K562 (cell line): Measurements from ENCODE around the gene C1orf216. TPM values are rescaled to one million over a fixed set of nuclear protein-coding genes. Genes with fewer than 3 reads are reported as not detected.

ENCODE experiments used
- CBX2 ChIP-seq: fragments of 200-600 bp; sonication (generic); IDR thresholded peaks from one replicate; pipeline ENCODE4 v1.6.1; 2012; ENCODE audit warnings: mild to moderate bottlenecking, low read length, inconsistent platforms; ENCODE audit not compliant: insufficient read depth, poor library complexity, severe bottlenecking
- CHD2 ChIP-seq: IDR thresholded peaks from 2 replicates; pipeline ENCODE4 v1.6.1; 2011; ENCODE audit warnings: low read depth, low read length
- CTBP1 ChIP-seq: fragments of 450-650 bp; IDR thresholded peaks from 2 replicates; pipeline ENCODE4 v1.6.1; 2016; ENCODE audit warnings: borderline replicate concordance
- ERF ChIP-seq: fragments of 450-650 bp; formaldehyde crosslinking; IDR thresholded peaks from 2 replicates; pipeline ENCODE4 v1.4.0; 2020; ENCODE audit warnings: mild to moderate bottlenecking, mixed read lengths
- ETV6 ChIP-seq, 3 experiments: fragments of 150-350 bp in 1 of 3; sonication (generic) in 1 of 3; formaldehyde crosslinking in 1 of 3; IDR thresholded peaks; 2 replicates each; pipeline versions ENCODE4 v1.6.1 to v1.8.0; 2014 to 2022; ENCODE audit warnings: borderline replicate concordance in 2 of 3, low read depth in 2 of 3, antibody characterized with exemption in 1 of 3, low read length in 1 of 3, mild to moderate bottlenecking in 1 of 3, missing genetic modification reagents in 1 of 3
- GATAD2B ChIP-seq: fragments of 450-650 bp; IDR thresholded peaks from 2 replicates; pipeline ENCODE4 v1.6.1; 2017; ENCODE audit warnings: mild to moderate bottlenecking, borderline replicate concordance
- HDAC6 ChIP-seq: IDR thresholded peaks from 2 replicates; pipeline ENCODE4 v1.6.1; 2012; ENCODE audit warnings: low read depth, mild to moderate bottlenecking, control low read depth, inconsistent platforms, low read length, moderate library complexity
- NR1H2 ChIP-seq: sonication (generic); formaldehyde crosslinking; IDR thresholded peaks from 2 replicates; pipeline ENCODE4 v1.4.0; 2020; ENCODE audit warnings: mild to moderate bottlenecking, missing genetic modification reagents
- POLR2G ChIP-seq: fragments of 200-400 bp; formaldehyde crosslinking; IDR thresholded peaks from 2 replicates; pipeline ENCODE4 v1.6.1; 2017; ENCODE audit warnings: low read depth, mild to moderate bottlenecking, antibody characterized with exemption, low read length, moderate library complexity
- SMAD3 ChIP-seq: fragments of 450-650 bp; formaldehyde crosslinking; conservative IDR thresholded peaks from 2 replicates; pipeline ENCODE4 v1.4.0; 2020; ENCODE audit warnings: mild to moderate bottlenecking
- STAG1 ChIP-seq: sonication (generic); formaldehyde crosslinking; IDR thresholded peaks from 2 replicates; pipeline ENCODE4 v1.5.0; 2020; ENCODE audit warnings: missing genetic modification reagents, borderline replicate concordance
- polyA plus RNA-seq, 8 experiments: library from polyadenylated mRNA; depleted of rRNA in 4 of 8; stranded (reverse) in 5 of 8; unstranded in 3 of 8; fragments of >200 nt; fragmentation: Nextera tagmentation in 2 of 8; fragmentation: Illumina TruSeq in 1 of 8; extraction: Ambion mirVana in 2 of 8; extraction: Trizol in 1 of 8; gene quantifications; 2 replicates each; pipeline versions ENCODE4 v1.2.1 to v1.2.3, GENCODE V29; 2011 to 2014; ENCODE audit warnings: inconsistent platforms in 1 of 8, missing spikeins in 1 of 8
- total RNA-seq, 7 experiments: library from RNA; depleted of rRNA in 6 of 7; stranded (reverse); fragments of >200 nt in 6 of 7; fragmentation: Illumina TruSeq in 2 of 7; extraction: Trizol in 2 of 7; gene quantifications; 2 replicates each; pipeline versions ENCODE4 v1.2.1 to v1.2.3, GENCODE V29; 2011 to 2021; ENCODE audit warnings: low replicate concordance in 1 of 7
- TF ChIP-seq, protein P1 (sequence below), 2 experiments: fragments of 450-650 bp in 1 of 2; sonication (generic) in 1 of 2; formaldehyde crosslinking in 1 of 2; IDR thresholded peaks; 2 replicates each; pipeline versions ENCODE4 v1.7.1 to v1.9.0; 2016 to 2022; ENCODE audit warnings: inconsistent platforms in 1 of 2, mild to moderate bottlenecking in 1 of 2, missing genetic modification reagents in 1 of 2
- TF ChIP-seq, protein P2 (sequence below): sonication (generic); IDR thresholded peaks from 2 replicates; pipeline ENCODE4 v1.6.1; 2016
- TF ChIP-seq, protein P3 (sequence below): sonication (generic); formaldehyde crosslinking; IDR thresholded peaks from 2 replicates; pipeline ENCODE4 v1.8.1; 2022; ENCODE audit warnings: missing genetic modification reagents
- TF ChIP-seq, protein P4 (sequence below): fragments of 450-650 bp; IDR thresholded peaks from 2 replicates; pipeline ENCODE4 v1.6.1; 2017; ENCODE audit warnings: mild to moderate bottlenecking, moderate library complexity

Gene C1orf216
- total and polyA plus RNA-seq, 9 of the 15 experiments (the other 6 are each of a cell fraction or from before 2014, with no cell fraction given), result 3.4 to 25.1 (median 15.0) TPM

DNA sequence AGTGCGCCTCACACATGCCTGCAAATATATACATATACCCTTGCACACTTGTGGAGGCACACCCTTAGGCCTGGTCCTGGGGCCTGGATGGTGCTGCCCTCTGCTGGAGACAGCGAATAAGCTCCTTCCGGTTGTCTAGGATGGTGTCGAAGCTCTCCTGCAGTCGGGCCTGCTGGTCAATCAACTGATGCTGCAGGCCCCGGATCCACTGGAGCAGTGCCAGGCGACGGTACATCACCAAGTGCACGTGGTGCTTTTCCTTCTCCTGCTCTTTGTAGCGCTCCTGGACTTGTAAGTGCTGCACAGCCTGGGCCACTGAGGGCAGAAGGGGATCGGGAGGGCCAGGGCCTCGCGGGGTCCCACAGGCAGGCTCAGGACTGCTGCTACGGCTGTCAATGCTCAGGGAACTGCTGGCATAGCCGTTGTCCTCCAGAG, 3.1 kb downstream of the C1orf216 start (continued):
- TF ChIP-seq, protein P1, sequence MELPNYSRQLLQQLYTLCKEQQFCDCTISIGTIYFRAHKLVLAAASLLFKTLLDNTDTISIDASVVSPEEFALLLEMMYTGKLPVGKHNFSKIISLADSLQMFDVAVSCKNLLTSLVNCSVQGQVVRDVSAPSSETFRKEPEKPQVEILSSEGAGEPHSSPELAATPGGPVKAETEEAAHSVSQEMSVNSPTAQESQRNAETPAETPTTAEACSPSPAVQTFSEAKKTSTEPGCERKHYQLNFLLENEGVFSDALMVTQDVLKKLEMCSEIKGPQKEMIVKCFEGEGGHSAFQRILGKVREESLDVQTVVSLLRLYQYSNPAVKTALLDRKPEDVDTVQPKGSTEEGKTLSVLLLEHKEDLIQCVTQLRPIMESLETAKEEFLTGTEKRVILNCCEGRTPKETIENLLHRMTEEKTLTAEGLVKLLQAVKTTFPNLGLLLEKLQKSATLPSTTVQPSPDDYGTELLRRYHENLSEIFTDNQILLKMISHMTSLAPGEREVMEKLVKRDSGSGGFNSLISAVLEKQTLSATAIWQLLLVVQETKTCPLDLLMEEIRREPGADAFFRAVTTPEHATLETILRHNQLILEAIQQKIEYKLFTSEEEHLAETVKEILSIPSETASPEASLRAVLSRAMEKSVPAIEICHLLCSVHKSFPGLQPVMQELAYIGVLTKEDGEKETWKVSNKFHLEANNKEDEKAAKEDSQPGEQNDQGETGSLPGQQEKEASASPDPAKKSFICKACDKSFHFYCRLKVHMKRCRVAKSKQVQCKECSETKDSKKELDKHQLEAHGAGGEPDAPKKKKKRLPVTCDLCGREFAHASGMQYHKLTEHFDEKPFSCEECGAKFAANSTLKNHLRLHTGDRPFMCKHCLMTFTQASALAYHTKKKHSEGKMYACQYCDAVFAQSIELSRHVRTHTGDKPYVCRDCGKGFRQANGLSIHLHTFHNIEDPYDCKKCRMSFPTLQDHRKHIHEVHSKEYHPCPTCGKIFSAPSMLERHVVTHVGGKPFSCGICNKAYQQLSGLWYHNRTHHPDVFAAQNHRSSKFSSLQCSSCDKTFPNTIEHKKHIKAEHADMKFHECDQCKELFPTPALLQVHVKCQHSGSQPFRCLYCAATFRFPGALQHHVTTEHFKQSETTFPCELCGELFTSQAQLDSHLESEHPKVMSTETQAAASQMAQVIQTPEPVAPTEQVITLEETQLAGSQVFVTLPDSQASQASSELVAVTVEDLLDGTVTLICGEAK (IDR thresholded peaks at IDR 0.05), result no peak
- TF ChIP-seq, protein P1 (CRISPR knock-in tag; IDR thresholded peaks at IDR 0.05), result no peak
- TF ChIP-seq CHD2 (no peak), STAG1 (CRISPR knock-in tag) (peak; percentile 22; the same call in 1 of the 2 replicates), HDAC6 (no peak), ERF (CRISPR knock-in tag) (no peak), NR1H2 (no peak), CTBP1 (peak; percentile 75; the same call in 1 of the 2 replicates), SMAD3 (no peak), POLR2G (0 out of 2 replicates have a peak, but pooled peaks have one; percentile 28), CBX2 (no peak), GATAD2B (no peak), ETV6 (IDR thresholded peaks at IDR 0.05; ENCODE audit: borderline replicate concordance in 1 of 2, low read depth in 2 of 2, low read length in 1 of 2) (no peak), ETV6 (CRISPR knock-in tag; IDR thresholded peaks at IDR 0.05; ENCODE audit: borderline replicate concordance) (no peak)
- TF ChIP-seq, protein P2, sequence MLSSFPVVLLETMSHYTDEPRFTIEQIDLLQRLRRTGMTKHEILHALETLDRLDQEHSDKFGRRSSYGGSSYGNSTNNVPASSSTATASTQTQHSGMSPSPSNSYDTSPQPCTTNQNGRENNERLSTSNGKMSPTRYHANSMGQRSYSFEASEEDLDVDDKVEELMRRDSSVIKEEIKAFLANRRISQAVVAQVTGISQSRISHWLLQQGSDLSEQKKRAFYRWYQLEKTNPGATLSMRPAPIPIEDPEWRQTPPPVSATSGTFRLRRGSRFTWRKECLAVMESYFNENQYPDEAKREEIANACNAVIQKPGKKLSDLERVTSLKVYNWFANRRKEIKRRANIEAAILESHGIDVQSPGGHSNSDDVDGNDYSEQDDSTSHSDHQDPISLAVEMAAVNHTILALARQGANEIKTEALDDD, result no peak
- TF ChIP-seq, protein P3, sequence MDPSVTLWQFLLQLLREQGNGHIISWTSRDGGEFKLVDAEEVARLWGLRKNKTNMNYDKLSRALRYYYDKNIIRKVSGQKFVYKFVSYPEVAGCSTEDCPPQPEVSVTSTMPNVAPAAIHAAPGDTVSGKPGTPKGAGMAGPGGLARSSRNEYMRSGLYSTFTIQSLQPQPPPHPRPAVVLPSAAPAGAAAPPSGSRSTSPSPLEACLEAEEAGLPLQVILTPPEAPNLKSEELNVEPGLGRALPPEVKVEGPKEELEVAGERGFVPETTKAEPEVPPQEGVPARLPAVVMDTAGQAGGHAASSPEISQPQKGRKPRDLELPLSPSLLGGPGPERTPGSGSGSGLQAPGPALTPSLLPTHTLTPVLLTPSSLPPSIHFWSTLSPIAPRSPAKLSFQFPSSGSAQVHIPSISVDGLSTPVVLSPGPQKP (CRISPR knock-in tag), result no peak
- TF ChIP-seq, protein P4, sequence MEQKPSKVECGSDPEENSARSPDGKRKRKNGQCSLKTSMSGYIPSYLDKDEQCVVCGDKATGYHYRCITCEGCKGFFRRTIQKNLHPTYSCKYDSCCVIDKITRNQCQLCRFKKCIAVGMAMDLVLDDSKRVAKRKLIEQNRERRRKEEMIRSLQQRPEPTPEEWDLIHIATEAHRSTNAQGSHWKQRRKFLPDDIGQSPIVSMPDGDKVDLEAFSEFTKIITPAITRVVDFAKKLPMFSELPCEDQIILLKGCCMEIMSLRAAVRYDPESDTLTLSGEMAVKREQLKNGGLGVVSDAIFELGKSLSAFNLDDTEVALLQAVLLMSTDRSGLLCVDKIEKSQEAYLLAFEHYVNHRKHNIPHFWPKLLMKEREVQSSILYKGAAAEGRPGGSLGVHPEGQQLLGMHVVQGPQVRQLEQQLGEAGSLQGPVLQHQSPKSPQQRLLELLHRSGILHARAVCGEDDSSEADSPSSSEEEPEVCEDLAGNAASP, result no peak
